Measurements from ENCODE around the gene LIN7B. TPM values are rescaled to one million over a fixed set of nuclear protein-coding genes. Genes with fewer than 3 reads are reported as not detected.
"Not testable (repeated sequence)": the region's sequence is repeated elsewhere in the genome, so short reads cannot be mapped to it uniquely, and the experiment has no call there.

Gene LIN7B
- total RNA-seq, 1 donor from 2014 or later = 32.6 TPM

DNA sequence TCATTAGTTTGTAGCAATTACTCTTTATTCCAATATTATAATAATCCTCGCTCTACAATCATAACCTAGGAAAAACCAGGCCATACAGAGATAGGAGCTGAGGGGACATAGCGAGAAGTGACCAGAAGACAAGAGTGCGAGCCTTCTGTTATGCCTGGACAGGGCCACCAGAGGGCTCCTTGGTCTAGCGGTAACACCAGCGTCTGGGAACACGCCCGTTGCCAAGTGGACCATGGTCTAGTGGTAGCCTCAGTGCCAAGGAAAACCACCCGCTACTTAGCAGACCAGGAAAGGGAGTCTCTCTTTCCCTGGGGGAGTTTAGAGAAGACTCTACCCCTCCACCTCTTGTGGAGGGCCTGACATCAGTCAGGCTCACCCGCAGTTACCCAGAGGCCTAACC lies 39.3 kb upstream of the LIN7B start:
- peak; percentile 70 for DNase-seq
- H3K4me3 Mint-ChIP-seq (ENCODE audit: unreplicated experiment); H3K27ac Mint-ChIP-seq (ENCODE audit: unreplicated experiment); H3K4me1 Mint-ChIP-seq (ENCODE audit: low read depth, unreplicated experiment); H3K9me3 Mint-ChIP-seq (ENCODE audit: unreplicated experiment): not testable (repeated sequence)
- TF ChIP-seq, protein P1, sequence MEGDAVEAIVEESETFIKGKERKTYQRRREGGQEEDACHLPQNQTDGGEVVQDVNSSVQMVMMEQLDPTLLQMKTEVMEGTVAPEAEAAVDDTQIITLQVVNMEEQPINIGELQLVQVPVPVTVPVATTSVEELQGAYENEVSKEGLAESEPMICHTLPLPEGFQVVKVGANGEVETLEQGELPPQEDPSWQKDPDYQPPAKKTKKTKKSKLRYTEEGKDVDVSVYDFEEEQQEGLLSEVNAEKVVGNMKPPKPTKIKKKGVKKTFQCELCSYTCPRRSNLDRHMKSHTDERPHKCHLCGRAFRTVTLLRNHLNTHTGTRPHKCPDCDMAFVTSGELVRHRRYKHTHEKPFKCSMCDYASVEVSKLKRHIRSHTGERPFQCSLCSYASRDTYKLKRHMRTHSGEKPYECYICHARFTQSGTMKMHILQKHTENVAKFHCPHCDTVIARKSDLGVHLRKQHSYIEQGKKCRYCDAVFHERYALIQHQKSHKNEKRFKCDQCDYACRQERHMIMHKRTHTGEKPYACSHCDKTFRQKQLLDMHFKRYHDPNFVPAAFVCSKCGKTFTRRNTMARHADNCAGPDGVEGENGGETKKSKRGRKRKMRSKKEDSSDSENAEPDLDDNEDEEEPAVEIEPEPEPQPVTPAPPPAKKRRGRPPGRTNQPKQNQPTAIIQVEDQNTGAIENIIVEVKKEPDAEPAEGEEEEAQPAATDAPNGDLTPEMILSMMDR (IDR thresholded peaks at IDR 0.05; ENCODE audit: partially characterized antibody, unreplicated experiment) = peak; percentile 74
- Mint-ChIP-seq H3K27me3 (ENCODE audit: unreplicated experiment) (peaks cover 20% of the 10 kb centered on the region), H3K36me3 (ENCODE audit: unreplicated experiment) (peaks cover 17% of the 10 kb centered on the region)

GRCh38 chr19:49080392-49080791 lies 33.8 kb upstream of the LIN7B start:
- H3K27ac Mint-ChIP-seq (ENCODE audit: unreplicated experiment) = no peak overlapping the region

GRCh38 chr19:49081273-49081672 lies 32.9 kb upstream of the LIN7B start:
- Mint-ChIP-seq H3K9me3 (ENCODE audit: unreplicated experiment) (peaks cover 13% of the 10 kb centered on the region), H3K27me3 (ENCODE audit: unreplicated experiment) (peaks cover 10% of the 10 kb centered on the region), H3K4me1 (ENCODE audit: low read depth, unreplicated experiment) (peaks cover 4% of the 10 kb centered on the region), H3K36me3 (ENCODE audit: unreplicated experiment) (no peaks in the 10 kb centered on the region), H3K27ac (ENCODE audit: unreplicated experiment) (no peak overlapping the region), H3K4me3 (ENCODE audit: unreplicated experiment) (no peak overlapping the region)
- TF ChIP-seq, protein P1 (IDR thresholded peaks at IDR 0.05; ENCODE audit: partially characterized antibody, unreplicated experiment) = no peak
- DNase-seq = no peak

More at GRCh38 chr19:49080392-49080791, 33.8 kb upstream of the LIN7B start:
- no peaks in the 10 kb centered on the region for H3K36me3 Mint-ChIP-seq (ENCODE audit: unreplicated experiment)
- DNase-seq = no peak
- TF ChIP-seq, protein P1 (IDR thresholded peaks at IDR 0.05; ENCODE audit: partially characterized antibody, unreplicated experiment) = no peak
- peaks cover 9% of the 10 kb centered on the region for H3K27me3 Mint-ChIP-seq (ENCODE audit: unreplicated experiment)
- H3K4me3 Mint-ChIP-seq (ENCODE audit: unreplicated experiment) = no peak overlapping the region
- H3K9me3 Mint-ChIP-seq (ENCODE audit: unreplicated experiment) = peaks cover 8% of the 10 kb centered on the region
- H3K4me1 Mint-ChIP-seq (ENCODE audit: low read depth, unreplicated experiment) = peaks cover 4% of the 10 kb centered on the region

DNA sequence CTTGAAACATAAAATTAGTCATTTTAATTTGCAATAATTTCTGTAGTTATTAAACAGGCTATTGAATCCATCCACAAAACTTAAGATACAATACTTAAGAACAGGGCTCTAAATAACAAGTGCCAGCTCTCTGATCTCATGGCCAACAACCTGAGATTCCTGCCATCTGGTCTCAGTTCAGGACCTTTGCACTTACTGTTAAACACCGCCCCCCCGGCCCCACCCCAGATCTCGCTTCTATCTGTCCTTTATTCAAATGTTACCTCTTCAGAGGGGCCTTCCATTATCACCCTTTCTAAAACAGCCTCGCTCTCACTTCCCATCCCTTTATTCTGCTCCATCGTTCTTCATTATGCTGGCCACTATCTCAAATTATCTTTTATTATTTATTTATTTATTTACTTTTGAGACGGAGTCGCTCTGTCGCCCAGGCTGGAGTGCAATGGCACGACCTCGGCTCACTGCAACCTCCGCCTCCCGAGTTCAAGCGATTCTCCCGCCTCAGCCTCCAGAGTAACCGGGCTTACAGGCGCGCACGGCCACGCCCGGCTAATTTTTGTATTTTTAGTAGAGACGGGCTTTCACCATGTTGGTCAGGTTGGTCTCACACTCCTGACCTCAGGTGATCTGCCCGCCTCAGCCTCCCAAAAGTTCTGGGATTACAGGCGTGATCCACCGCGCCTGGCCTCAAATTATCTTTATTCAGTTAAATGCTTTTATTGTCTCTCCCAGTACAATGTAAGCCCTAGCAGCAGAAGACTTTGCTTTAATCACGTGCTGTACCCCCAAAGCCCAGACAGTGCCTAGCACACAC lies 29.8 kb upstream of the LIN7B start:
- Mint-ChIP-seq H3K4me1 (ENCODE audit: low read depth, unreplicated experiment) (peaks cover 9% of the 10 kb centered on the region), H3K9me3 (ENCODE audit: unreplicated experiment) (peaks cover 17% of the 10 kb centered on the region), H3K4me3 (ENCODE audit: unreplicated experiment) (peak overlapping the region; percentile 99), H3K27ac (ENCODE audit: unreplicated experiment) (peak overlapping the region; percentile 89), H3K27me3 (ENCODE audit: unreplicated experiment) (peaks cover 10% of the 10 kb centered on the region), H3K36me3 (ENCODE audit: unreplicated experiment) (no peaks in the 10 kb centered on the region)
- DNase-seq = no peak
- TF ChIP-seq, protein P1 (IDR thresholded peaks at IDR 0.05; ENCODE audit: partially characterized antibody, unreplicated experiment) = no peak

Measured in glutamatergic neuron (in vitro differentiated cells).